PC-3 (cell line): ENCODE measurements around the gene AAMDC. TPM values are rescaled to one million over a fixed set of nuclear protein-coding genes. Genes with fewer than 3 reads are reported as not detected.
"Not testable (repeated sequence)": the region's sequence is repeated elsewhere in the genome, so short reads cannot be mapped to it uniquely, and the experiment has no call there.

ENCODE experiments used
- ATAC-seq: fragments of 200-7000 bp; cut with Tn5 transposase; 2 replicates; pipeline ENCODE4 v1.9.1; 2020; ENCODE audit warnings: mild to moderate bottlenecking, moderate library complexity
- BruUV-seq: library from RNA; stranded (reverse); fragments of 400-500 nt; replicated peaks from 2 replicates; lab custom pipeline; 2021; lab: Mats Ljungman, UMichigan
- CTCF ChIA-PET: fragments of 300-600 bp; sonication (Branson Sonifier 250); formaldehyde crosslinking; loops from one replicate; lab custom pipeline; 2022; ENCODE audit warnings: antibody characterized with exemption; lab: Charles Lee
- POLR2A ChIA-PET: fragments of 300-600 bp; sonication (Branson Sonifier 250); formaldehyde crosslinking; loops from one replicate; lab custom pipeline; 2022; ENCODE audit warnings: antibody characterized with exemption; ENCODE audit not compliant: unreplicated experiment; lab: Charles Lee
- DNase-seq: peaks from one replicate; pipeline ENCODE4 v3.0.0-alpha.2; 2015
- H2AFZ ChIP-seq: fragments of 300-600 bp; sonication (generic); 2 replicates; pipeline ENCODE4 v1.6.0; 2016; ENCODE audit warnings: antibody characterized with exemption, low read length
- H3F3A ChIP-seq: fragments of 300-600 bp; sonication (generic); one replicate; pipeline ENCODE4 v1.6.0; 2017; ENCODE audit warnings: antibody characterized with exemption, low read length, control low read depth, mild to moderate bottlenecking; ENCODE audit not compliant: unreplicated experiment
- H3K27ac ChIP-seq: fragments of 300-600 bp; sonication (generic); 2 replicates; pipeline ENCODE4 v1.5.1; 2016; ENCODE audit warnings: mild to moderate bottlenecking, low read length
- H3K27me3 ChIP-seq: fragments of 300-600 bp; sonication (generic); 2 replicates; pipeline ENCODE4 v1.6.1; 2016; ENCODE audit warnings: low read length, mixed read lengths
- H3K36me3 ChIP-seq: fragments of 300-600 bp; sonication (generic); 2 replicates; pipeline ENCODE4 v1.6.1; 2016; ENCODE audit warnings: low read depth, mixed run types, low read length, mixed read lengths
- H3K4me1 ChIP-seq: fragments of 300-600 bp; sonication (generic); 2 replicates; pipeline ENCODE4 v1.5.1; 2016; ENCODE audit warnings: low read length; ENCODE audit not compliant: insufficient read depth
- H3K4me2 ChIP-seq: fragments of 300-600 bp; sonication (generic); 2 replicates; pipeline ENCODE4 v1.6.0; 2016; ENCODE audit warnings: low read length
- H3K4me3 ChIP-seq: fragments of 300-600 bp; sonication (generic); 2 replicates; pipeline ENCODE4 v1.5.1; 2016; ENCODE audit warnings: mild to moderate bottlenecking, low read length, mixed read lengths
- H3K79me2 ChIP-seq: fragments of 300-600 bp; sonication (generic); 2 replicates; pipeline ENCODE4 v1.6.1; 2017; ENCODE audit warnings: low read length, mixed read lengths
- H3K9ac ChIP-seq: fragments of 300-600 bp; sonication (generic); 2 replicates; pipeline ENCODE4 v1.6.0; 2016; ENCODE audit warnings: mild to moderate bottlenecking, low read length
- H3K9me2 ChIP-seq: fragments of 300-600 bp; sonication (generic); replicated peaks from 2 replicates; pipeline ENCODE4 v1.6.1; 2016; ENCODE audit warnings: mixed run types, low read length, mixed read lengths
- H3K9me3 ChIP-seq: fragments of 300-600 bp; sonication (generic); 2 replicates; pipeline ENCODE4 v1.6.1; 2016; ENCODE audit warnings: low read length, mixed read lengths
- H4K20me1 ChIP-seq: fragments of 300-600 bp; sonication (generic); 2 replicates; pipeline ENCODE4 v1.6.1; 2016; ENCODE audit warnings: low read length, mixed read lengths
- CTCF ChIP-seq: fragments of 300-600 bp; sonication (generic); conservative IDR thresholded peaks from 2 replicates; pipeline ENCODE4 v1.5.1; 2017; ENCODE audit warnings: antibody characterized with exemption, low read depth, mild to moderate bottlenecking, low read length
- EZH2 ChIP-seq: fragments of 300-600 bp; sonication (generic); IDR thresholded peaks from one replicate; pipeline ENCODE4 v1.6.1; 2017; ENCODE audit warnings: antibody characterized with exemption, mild to moderate bottlenecking, low read length; ENCODE audit not compliant: unreplicated experiment
- EZH2phosphoT487 ChIP-seq: fragments of 300-600 bp; sonication (generic); IDR thresholded peaks from 2 replicates; pipeline ENCODE4 v1.6.1; 2018; ENCODE audit warnings: mild to moderate bottlenecking, antibody characterized with exemption, low read length, borderline replicate concordance
- intact Hi-C: fragments of 100-400 bp; cut with micrococcal nuclease; formaldehyde crosslinking; loops from 2 replicates; pipeline ENCODE4 v1.9.0; 2023
- total RNA-seq: library from RNA; depleted of rRNA; stranded (reverse); fragments of >200 nt; gene quantifications from 2 replicates; pipeline ENCODE4 v1.2.3, GENCODE V29; 2014

Gene AAMDC
- total RNA-seq, 1 experiment from 2014 or later = 18.0 TPM

- Histone ChIP-seq H3K36me3 (no peaks in the 10 kb centered on the region), H3K27ac (no peak overlapping the region), H3K9me3 (no peaks in the 10 kb centered on the region), H4K20me1 (no peaks in the 10 kb centered on the region), H3K4me3 (no peak overlapping the region), H3K79me2 (no peaks in the 10 kb centered on the region), H3K27me3 (no peaks in the 10 kb centered on the region), H3F3A (no peaks in the 10 kb centered on the region), H2AFZ (no peak overlapping the region), H3K4me1 (no peaks in the 10 kb centered on the region), H3K9me2 (no peaks in the 10 kb centered on the region), H3K4me2 (no peak overlapping the region), H3K9ac (no peak overlapping the region)
- DNase-seq (no peak), ATAC-seq (no peak)
- intact Hi-C loops = no loop called here
- BruUV-seq = no TSS peak
- TF ChIP-seq EZH2phosphoT487 (no peak), EZH2 (no peak), CTCF (no peak)
- ChIA-PET CTCF (no interaction called here), POLR2A (interaction anchor here (0.7 kb wide), 1 partner anchor 172 kb away, joined by 4 read pairs; no protein-coding TSS in a partner anchor)
Measured at GRCh38 chr11:77833302-77833701, 12.4 kb downstream of the AAMDC start.

GRCh38 chr11:77842441-77843121, 21.6 kb downstream of the AAMDC start:
- Histone ChIP-seq H3K79me2 (no peaks in the 10 kb centered on the region), H2AFZ (no peak overlapping the region), H3K4me3 (no peak overlapping the region), H3K4me1 (peaks cover 6% of the 10 kb centered on the region; the same call in 1 of the 2 replicates), H3K9ac (no peak overlapping the region), H3K9me3 (peaks cover 6% of the 10 kb centered on the region), H3F3A (no peaks in the 10 kb centered on the region), H3K36me3 (peaks cover 14% of the 10 kb centered on the region; the same call in 1 of the 2 replicates), H3K27ac (no peak overlapping the region), H3K9me2 (no peaks in the 10 kb centered on the region), H3K27me3 (no peaks in the 10 kb centered on the region), H4K20me1 (no peaks in the 10 kb centered on the region), H3K4me2 (no peak overlapping the region)
- ChIA-PET POLR2A (no interaction called here), CTCF (no interaction called here)
- BruUV-seq = no TSS peak
- DNase-seq (peak; percentile 43), ATAC-seq (peak; percentile 27; the same call in 1 of the 2 replicates)
- intact Hi-C loops = no loop called here
- TF ChIP-seq EZH2phosphoT487 = no peak
- no peak for TF ChIP-seq EZH2
- no peak for TF ChIP-seq CTCF

GRCh38 chr11:77843700-77844099, 22.8 kb downstream of the AAMDC start:
- H3K4me1 ChIP-seq, H3K9me2 ChIP-seq, H3K27me3 ChIP-seq, ATAC-seq, H2AFZ ChIP-seq, H3K4me2 ChIP-seq, H3F3A ChIP-seq, H3K79me2 ChIP-seq, H4K20me1 ChIP-seq, CTCF ChIA-PET, H3K9me3 ChIP-seq, POLR2A ChIA-PET, H3K9ac ChIP-seq, DNase-seq, H3K27ac ChIP-seq, BruUV-seq, intact Hi-C loops, H3K4me3 ChIP-seq: not testable (repeated sequence)
- peaks cover 14% of the 10 kb centered on the region; the same call in 1 of the 2 replicates for H3K36me3 ChIP-seq
